ENCODE results near the gene UXS1. TPM values are rescaled to one million over a fixed set of nuclear protein-coding genes. Genes with fewer than 3 reads are reported as not detected.

Gene UXS1
- total RNA-seq, 1 experiment from 2014 or later: 44.7 TPM

DNA sequence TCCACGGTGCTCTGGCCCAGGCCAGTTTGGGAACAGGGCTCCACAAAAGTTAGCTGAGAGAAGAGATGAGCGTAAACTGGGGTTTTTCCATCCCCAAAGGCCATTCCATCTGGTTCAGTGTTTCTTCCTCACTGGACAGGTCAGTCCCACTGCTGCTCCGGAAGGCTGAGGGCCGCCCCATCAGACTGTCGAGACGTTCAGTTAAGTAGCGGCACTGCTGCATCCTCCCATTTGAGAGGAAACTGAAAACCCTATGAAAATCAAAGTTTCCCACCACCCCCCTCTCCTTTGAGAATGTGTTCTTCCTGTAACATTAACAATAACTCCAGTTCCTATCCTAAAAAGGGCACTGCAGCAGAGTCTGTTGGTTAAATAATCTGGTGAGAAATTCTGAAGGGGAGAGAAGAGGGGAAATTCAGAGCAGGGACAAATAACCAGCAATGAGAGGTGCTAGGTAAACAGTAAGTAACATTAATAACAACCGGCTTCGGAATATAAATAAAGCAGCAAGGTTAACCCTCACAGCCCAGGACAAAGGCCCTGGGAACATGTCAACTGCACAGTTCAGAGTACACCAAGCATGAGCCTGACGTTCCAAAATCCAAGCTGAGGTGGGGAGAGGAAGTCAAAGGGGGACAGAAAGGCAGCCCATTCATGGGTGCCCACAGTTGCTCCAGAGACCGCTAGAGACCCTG is 55.4 kb downstream of the UXS1 start:
- no peak for DNase-seq (ENCODE audit: low spot score)
- Mint-ChIP-seq H3K9me3 (no peaks in the 10 kb centered on the region), H3K27ac (peak overlapping the region; percentile 84), H3K36me3 (peaks cover 22% of the 10 kb centered on the region), H3K27me3 (ENCODE audit: low read depth) (no peaks in the 10 kb centered on the region), H3K4me3 (no peak overlapping the region), H3K4me1 (peaks cover 24% of the 10 kb centered on the region)
- POLR2A ChIA-PET: no interaction called here
- CTCF ChIA-PET: interaction anchor here (1.1 kb wide), 1 partner anchor 38 kb away, joined by 3 read pairs; no protein-coding TSS in a partner anchor
- no peak for ATAC-seq
- TF ChIP-seq CREM (CRISPR knock-in tag; IDR thresholded peaks at IDR 0.05): no peak
- no peak for TF ChIP-seq SMAD3 (CRISPR knock-in tag; IDR thresholded peaks at IDR 0.05; ENCODE audit: borderline replicate concordance)
- no peak for TF ChIP-seq ARID4B (CRISPR knock-in tag; IDR thresholded peaks at IDR 0.05; ENCODE audit: borderline replicate concordance)
- TF ChIP-seq, protein P1, sequence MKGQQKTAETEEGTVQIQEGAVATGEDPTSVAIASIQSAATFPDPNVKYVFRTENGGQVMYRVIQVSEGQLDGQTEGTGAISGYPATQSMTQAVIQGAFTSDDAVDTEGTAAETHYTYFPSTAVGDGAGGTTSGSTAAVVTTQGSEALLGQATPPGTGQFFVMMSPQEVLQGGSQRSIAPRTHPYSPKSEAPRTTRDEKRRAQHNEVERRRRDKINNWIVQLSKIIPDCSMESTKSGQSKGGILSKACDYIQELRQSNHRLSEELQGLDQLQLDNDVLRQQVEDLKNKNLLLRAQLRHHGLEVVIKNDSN (CRISPR knock-in tag; IDR thresholded peaks at IDR 0.05): no peak
- TF ChIP-seq PRRX2 (CRISPR knock-in tag; IDR thresholded peaks at IDR 0.05): no peak
- TF ChIP-seq JUN (CRISPR knock-in tag; IDR thresholded peaks at IDR 0.05): no peak
- no peak for TF ChIP-seq ATF6 (CRISPR knock-in tag; IDR thresholded peaks at IDR 0.05)
- TF ChIP-seq, protein P2, sequence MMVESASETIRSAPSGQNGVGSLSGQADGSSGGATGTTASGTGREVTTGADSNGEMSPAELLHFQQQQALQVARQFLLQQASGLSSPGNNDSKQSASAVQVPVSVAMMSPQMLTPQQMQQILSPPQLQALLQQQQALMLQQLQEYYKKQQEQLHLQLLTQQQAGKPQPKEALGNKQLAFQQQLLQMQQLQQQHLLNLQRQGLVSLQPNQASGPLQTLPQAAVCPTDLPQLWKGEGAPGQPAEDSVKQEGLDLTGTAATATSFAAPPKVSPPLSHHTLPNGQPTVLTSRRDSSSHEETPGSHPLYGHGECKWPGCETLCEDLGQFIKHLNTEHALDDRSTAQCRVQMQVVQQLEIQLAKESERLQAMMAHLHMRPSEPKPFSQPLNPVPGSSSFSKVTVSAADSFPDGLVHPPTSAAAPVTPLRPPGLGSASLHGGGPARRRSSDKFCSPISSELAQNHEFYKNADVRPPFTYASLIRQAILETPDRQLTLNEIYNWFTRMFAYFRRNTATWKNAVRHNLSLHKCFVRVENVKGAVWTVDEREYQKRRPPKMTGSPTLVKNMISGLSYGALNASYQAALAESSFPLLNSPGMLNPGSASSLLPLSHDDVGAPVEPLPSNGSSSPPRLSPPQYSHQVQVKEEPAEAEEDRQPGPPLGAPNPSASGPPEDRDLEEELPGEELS (CRISPR knock-in tag; IDR thresholded peaks at IDR 0.05): no peak
- TF ChIP-seq NR1H2 (CRISPR knock-in tag; IDR thresholded peaks at IDR 0.05): no peak

- ATAC-seq: no peak
- H3K27ac Mint-ChIP-seq: peak overlapping the region; percentile 84
- CTCF ChIA-PET: interaction anchor here (1.1 kb wide), 1 partner anchor 39 kb away, joined by 3 read pairs; no protein-coding TSS in a partner anchor
- TF ChIP-seq ZNF671 (CRISPR knock-in tag; IDR thresholded peaks at IDR 0.05) (no peak), PRRX2 (CRISPR knock-in tag; IDR thresholded peaks at IDR 0.05) (no peak), GTF2I (CRISPR knock-in tag; conservative IDR thresholded peaks at IDR 0.05) (no peak), GABPB1 (CRISPR knock-in tag; IDR thresholded peaks at IDR 0.05) (no peak), SP1 (CRISPR knock-in tag; conservative IDR thresholded peaks at IDR 0.05) (no peak), NR1H2 (CRISPR knock-in tag; IDR thresholded peaks at IDR 0.05) (no peak), ETV6 (CRISPR knock-in tag; IDR thresholded peaks at IDR 0.05) (no peak)
- TF ChIP-seq, protein P3, sequence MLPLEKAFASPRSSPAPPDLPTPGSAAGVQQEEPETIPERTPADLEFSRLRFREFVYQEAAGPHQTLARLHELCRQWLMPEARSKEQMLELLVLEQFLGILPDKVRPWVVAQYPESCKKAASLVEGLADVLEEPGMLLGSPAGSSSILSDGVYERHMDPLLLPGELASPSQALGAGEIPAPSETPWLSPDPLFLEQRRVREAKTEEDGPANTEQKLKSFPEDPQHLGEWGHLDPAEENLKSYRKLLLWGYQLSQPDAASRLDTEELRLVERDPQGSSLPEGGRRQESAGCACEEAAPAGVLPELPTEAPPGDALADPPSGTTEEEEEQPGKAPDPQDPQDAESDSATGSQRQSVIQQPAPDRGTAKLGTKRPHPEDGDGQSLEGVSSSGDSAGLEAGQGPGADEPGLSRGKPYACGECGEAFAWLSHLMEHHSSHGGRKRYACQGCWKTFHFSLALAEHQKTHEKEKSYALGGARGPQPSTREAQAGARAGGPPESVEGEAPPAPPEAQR (CRISPR knock-in tag; IDR thresholded peaks at IDR 0.05): no peak
- TF ChIP-seq, protein P4, sequence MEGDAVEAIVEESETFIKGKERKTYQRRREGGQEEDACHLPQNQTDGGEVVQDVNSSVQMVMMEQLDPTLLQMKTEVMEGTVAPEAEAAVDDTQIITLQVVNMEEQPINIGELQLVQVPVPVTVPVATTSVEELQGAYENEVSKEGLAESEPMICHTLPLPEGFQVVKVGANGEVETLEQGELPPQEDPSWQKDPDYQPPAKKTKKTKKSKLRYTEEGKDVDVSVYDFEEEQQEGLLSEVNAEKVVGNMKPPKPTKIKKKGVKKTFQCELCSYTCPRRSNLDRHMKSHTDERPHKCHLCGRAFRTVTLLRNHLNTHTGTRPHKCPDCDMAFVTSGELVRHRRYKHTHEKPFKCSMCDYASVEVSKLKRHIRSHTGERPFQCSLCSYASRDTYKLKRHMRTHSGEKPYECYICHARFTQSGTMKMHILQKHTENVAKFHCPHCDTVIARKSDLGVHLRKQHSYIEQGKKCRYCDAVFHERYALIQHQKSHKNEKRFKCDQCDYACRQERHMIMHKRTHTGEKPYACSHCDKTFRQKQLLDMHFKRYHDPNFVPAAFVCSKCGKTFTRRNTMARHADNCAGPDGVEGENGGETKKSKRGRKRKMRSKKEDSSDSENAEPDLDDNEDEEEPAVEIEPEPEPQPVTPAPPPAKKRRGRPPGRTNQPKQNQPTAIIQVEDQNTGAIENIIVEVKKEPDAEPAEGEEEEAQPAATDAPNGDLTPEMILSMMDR (IDR thresholded peaks at IDR 0.05): no peak
- TF ChIP-seq, protein P5, sequence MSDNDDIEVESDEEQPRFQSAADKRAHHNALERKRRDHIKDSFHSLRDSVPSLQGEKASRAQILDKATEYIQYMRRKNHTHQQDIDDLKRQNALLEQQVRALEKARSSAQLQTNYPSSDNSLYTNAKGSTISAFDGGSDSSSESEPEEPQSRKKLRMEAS (CRISPR knock-in tag; IDR thresholded peaks at IDR 0.05): no peak
- TF ChIP-seq, protein P6, sequence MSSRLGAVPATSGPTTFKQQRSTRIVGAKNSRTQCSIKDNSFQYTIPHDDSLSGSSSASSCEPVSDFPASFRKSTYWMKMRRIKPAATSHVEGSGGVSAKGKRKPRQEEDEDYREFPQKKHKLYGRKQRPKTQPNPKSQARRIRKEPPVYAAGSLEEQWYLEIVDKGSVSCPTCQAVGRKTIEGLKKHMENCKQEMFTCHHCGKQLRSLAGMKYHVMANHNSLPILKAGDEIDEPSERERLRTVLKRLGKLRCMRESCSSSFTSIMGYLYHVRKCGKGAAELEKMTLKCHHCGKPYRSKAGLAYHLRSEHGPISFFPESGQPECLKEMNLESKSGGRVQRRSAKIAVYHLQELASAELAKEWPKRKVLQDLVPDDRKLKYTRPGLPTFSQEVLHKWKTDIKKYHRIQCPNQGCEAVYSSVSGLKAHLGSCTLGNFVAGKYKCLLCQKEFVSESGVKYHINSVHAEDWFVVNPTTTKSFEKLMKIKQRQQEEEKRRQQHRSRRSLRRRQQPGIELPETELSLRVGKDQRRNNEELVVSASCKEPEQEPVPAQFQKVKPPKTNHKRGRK (CRISPR knock-in tag; IDR thresholded peaks at IDR 0.05; ENCODE audit: borderline replicate concordance): no peak
Measured at GRCh38 chr2:106137731-106138521, 56.2 kb downstream of the UXS1 start.

More at GRCh38 chr2:106137731-106138521, 56.2 kb downstream of the UXS1 start:
- no peaks in the 10 kb centered on the region for H3K27me3 Mint-ChIP-seq (ENCODE audit: low read depth)
- POLR2A ChIA-PET: no interaction called here
- no peaks in the 10 kb centered on the region for H3K9me3 Mint-ChIP-seq
- DNase-seq (ENCODE audit: low spot score): no peak
- peaks cover 18% of the 10 kb centered on the region for H3K36me3 Mint-ChIP-seq
- peaks cover 20% of the 10 kb centered on the region for H3K4me1 Mint-ChIP-seq
- H3K4me3 Mint-ChIP-seq: no peak overlapping the region

Measured in WTC11 (cell line).